Endothelial cell of umbilical vein (primary cell): ENCODE results near the gene IGFBP2. TPM values are rescaled to one million over a fixed set of nuclear protein-coding genes. Genes with fewer than 3 reads are reported as not detected.

Source experiments
- BruUV-seq: library from RNA; stranded (reverse); fragments of 400-500 nt; replicated peaks from 2 replicates; lab custom pipeline; 2021; lab: Mats Ljungman, UMichigan
- CTCF ChIA-PET: fragments of 300-600, 350-600 bp; sonication (Branson Sonifier 250); formaldehyde crosslinking; loops from one replicate; lab custom pipeline; 2021; ENCODE audit warnings: antibody characterized with exemption, inconsistent platforms; lab: Charles Lee
- POLR2A ChIA-PET: fragments of 300-600, 350-600 bp; sonication (Branson Sonifier 250); formaldehyde crosslinking; loops from one replicate; lab custom pipeline; 2021; ENCODE audit warnings: antibody characterized with exemption, inconsistent platforms; lab: Charles Lee
- DNase-seq: peaks from one replicate; pipeline ENCODE4 v3.0.0-alpha.2; 2011; ENCODE audit warnings: low read depth, low spot score
- FAIRE-seq: peaks from 2 replicates; lab custom pipeline; 2011; peaks lifted over from hg19 to GRCh38; lab: Jason Lieb, UNC
- H2AFZ ChIP-seq: 2 replicates; pipeline ENCODE4 v1.6.0; 2012; ENCODE audit warnings: low read depth, low read length, control low read depth, inconsistent platforms
- H3K27ac ChIP-seq: 2 replicates; pipeline ENCODE4 v1.5.1; 2011; ENCODE audit warnings: low read depth, mild to moderate bottlenecking, control low read depth, low read length, moderate library complexity; ENCODE audit not compliant: insufficient read depth
- H3K27me3 ChIP-seq, 2 experiments: 2 replicates each; pipeline versions ENCODE4 v1.6.0 to v1.6.1; 2011; ENCODE audit warnings: low read length in 2 of 2, mixed read lengths in 1 of 2; ENCODE audit not compliant: control insufficient read depth in 2 of 2, insufficient read depth in 2 of 2
- H3K36me3 ChIP-seq, 2 experiments: 2 replicates in 1 of 2; 3 replicates in 1 of 2; pipeline ENCODE4 v1.5.1; 2011; ENCODE audit warnings: low read length in 2 of 2, mild to moderate bottlenecking in 1 of 2, moderate library complexity in 1 of 2; ENCODE audit not compliant: control insufficient read depth in 2 of 2, insufficient read depth in 2 of 2; ENCODE audit errors: extremely low read depth in 1 of 2
- H3K4me1 ChIP-seq: 3 replicates; pipeline ENCODE4 v1.5.1; 2011; ENCODE audit warnings: mild to moderate bottlenecking, low read length; ENCODE audit not compliant: control insufficient read depth, insufficient read depth; ENCODE audit errors: extremely low read depth
- H3K4me2 ChIP-seq: 2 replicates; pipeline ENCODE4 v1.6.1; 2011; ENCODE audit warnings: low read length, control low read depth, mixed read lengths; ENCODE audit not compliant: insufficient read depth
- H3K4me3 ChIP-seq, 3 experiments: fragments of 200-600 bp in 1 of 3; sonication (generic), shearing (Covaris generic) in 1 of 3; replicated peaks in 1 of 3; 2 replicates each; pipeline ENCODE4 v1.5.1; 2011 to 2016; ENCODE audit warnings: control low read depth in 3 of 3, low read length in 3 of 3, mild to moderate bottlenecking in 2 of 3, inconsistent platforms in 1 of 3, low read depth in 1 of 3, moderate library complexity in 1 of 3; ENCODE audit not compliant: insufficient read depth in 1 of 3
- H3K79me2 ChIP-seq: 2 replicates; pipeline ENCODE4 v1.6.0; 2012; ENCODE audit warnings: low read length, inconsistent platforms; ENCODE audit not compliant: control insufficient read depth, insufficient read depth
- H3K9ac ChIP-seq: replicated peaks from 2 replicates; pipeline ENCODE3; 2011; ENCODE audit warnings: low read length, control low read depth; ENCODE audit not compliant: insufficient read depth; ENCODE audit errors: extremely low read depth
- H3K9me1 ChIP-seq: replicated peaks from 3 replicates; pipeline ENCODE4 v1.6.0; 2011; ENCODE audit warnings: mild to moderate bottlenecking, low read length; ENCODE audit not compliant: control insufficient read depth, insufficient read depth; ENCODE audit errors: extremely low read depth
- H3K9me3 ChIP-seq: replicated peaks from 2 replicates; pipeline ENCODE4 v1.5.1; 2012; ENCODE audit warnings: low read length, inconsistent platforms; ENCODE audit not compliant: control insufficient read depth, insufficient read depth
- H4K20me1 ChIP-seq: replicated peaks from 2 replicates; pipeline ENCODE3; 2011; ENCODE audit warnings: mild to moderate bottlenecking, low read length; ENCODE audit not compliant: control insufficient read depth, insufficient read depth; ENCODE audit errors: extremely low read depth
- CTCF ChIP-seq, 2 donors: IDR thresholded peaks; 1 replicate in 1 of 2; 2 replicates in 1 of 2; pipeline ENCODE4 v1.5.1; 2011; ENCODE audit warnings: low read length in 2 of 2, mild to moderate bottlenecking in 2 of 2, moderate library complexity in 2 of 2, control low read depth in 1 of 2, inconsistent platforms in 1 of 2, low read depth in 1 of 2; ENCODE audit not compliant: insufficient read depth in 1 of 2; ENCODE audit errors: extremely low read depth in 1 of 2
- EZH2 ChIP-seq: IDR thresholded peaks from 2 replicates; pipeline ENCODE4 v1.6.1; 2012; ENCODE audit warnings: borderline replicate concordance, low read depth, mild to moderate bottlenecking, moderate library complexity, low read length, inconsistent platforms; ENCODE audit not compliant: severe bottlenecking
- FOS ChIP-seq: IDR thresholded peaks from 2 replicates; pipeline ENCODE4 v1.6.1; 2011; ENCODE audit warnings: mild to moderate bottlenecking, low read length, moderate library complexity, borderline replicate concordance; ENCODE audit not compliant: insufficient read depth
- GATA2 ChIP-seq: IDR thresholded peaks from 2 replicates; pipeline ENCODE4 v1.7.0; 2011; ENCODE audit warnings: low read depth, mild to moderate bottlenecking, moderate library complexity, mixed read lengths, low read length; ENCODE audit not compliant: insufficient read length, insufficient read depth
- JUN ChIP-seq: IDR thresholded peaks from 2 replicates; pipeline ENCODE4 v1.6.1; 2011; ENCODE audit warnings: borderline replicate concordance, low read depth; ENCODE audit not compliant: insufficient read length, insufficient read depth
- MAX ChIP-seq: IDR thresholded peaks from 2 replicates; pipeline ENCODE4 v1.6.1; 2011; ENCODE audit not compliant: insufficient read depth, insufficient read length
- MYC ChIP-seq: IDR thresholded peaks from one replicate; pipeline ENCODE4 v1.6.1; 2011; ENCODE audit warnings: mild to moderate bottlenecking, low read depth, low read length
- POLR2A ChIP-seq: IDR thresholded peaks from 2 replicates; pipeline ENCODE4 v1.6.1; 2012; ENCODE audit warnings: low read depth, mild to moderate bottlenecking, control low read depth, low read length
- POLR2AphosphoS5 ChIP-seq: IDR thresholded peaks from 2 replicates; pipeline ENCODE4 v1.6.1; 2012; ENCODE audit warnings: low read depth, mild to moderate bottlenecking, control low read depth, low read length, moderate library complexity; ENCODE audit not compliant: insufficient read depth
- dilution Hi-C: fragments of 300-500 bp; cut with MboI; formaldehyde crosslinking; loops from one replicate; pipeline ENCODE4 v1.15.0; 2019; ENCODE audit warnings: low sequenced_read_pairs; ENCODE audit not compliant: extremely low pct_ligation_motif_present
- intact Hi-C: fragments of 100-400 bp; cut with micrococcal nuclease; formaldehyde crosslinking; loops from one replicate; pipeline ENCODE4 v1.10.0; 2022
- polyA plus RNA-seq, 4 experiments: library from polyadenylated mRNA; depleted of rRNA in 3 of 4; stranded (reverse) in 3 of 4; unstranded in 1 of 4; fragments of >200 nt; gene quantifications; 2 replicates each; pipeline versions ENCODE4 v1.2.1 to v1.2.3, GENCODE V29; 2011 to 2012; ENCODE audit warnings: missing spikeins in 1 of 4
- total RNA-seq: library from RNA; stranded (reverse); gene quantifications from 2 replicates; pipeline ENCODE4 v1.2.3, GENCODE V29; 2021

IGFBP2 gene
- total and polyA plus RNA-seq, 2 donors (not counting 3 experiments of a cell fraction or from before 2014, with no cell fraction given): 212 to 261 TPM

- no peak overlapping the region for H3K4me2 ChIP-seq
- POLR2A ChIA-PET: no interaction called here
- BruUV-seq: no TSS peak
- FAIRE-seq (no peak), DNase-seq (no peak)
- dilution Hi-C loops (no loop called here), intact Hi-C loops (no loop called here)
- H3K9me1 ChIP-seq: no peaks in the 10 kb centered on the region
- no peak for TF ChIP-seq POLR2AphosphoS5
- no peak for TF ChIP-seq GATA2
- TF ChIP-seq JUN: no peak
- no peak for TF ChIP-seq MAX
- no peak for TF ChIP-seq MYC
- no peak for TF ChIP-seq POLR2A
- TF ChIP-seq FOS: no peak
- no peak for TF ChIP-seq EZH2
- TF ChIP-seq CTCF (IDR thresholded peaks at IDR 0.05; ENCODE audit: extremely low read depth in 1 of 2, insufficient read depth in 1 of 2, low read depth in 1 of 2, low read length in 2 of 2): no peak
- H3K36me3 ChIP-seq: no peaks in the 10 kb centered on the region
- no peak overlapping the region for H3K27ac ChIP-seq
- H3K4me3 ChIP-seq: no peak overlapping the region
- no peak overlapping the region for H2AFZ ChIP-seq
- H3K27me3 ChIP-seq: peaks cover 11 to 18% of the 10 kb centered on the region in 2 experiments
- no peaks in the 10 kb centered on the region for H3K4me1 ChIP-seq
- H3K79me2 ChIP-seq: no peaks in the 10 kb centered on the region
- CTCF ChIA-PET: interaction anchor here (1.2 to 2.1 kb wide), 3 partner anchors 9 to 65 kb away, joined by 3 to 5 read pairs (median 5); no protein-coding TSS in a partner anchor
- H4K20me1 ChIP-seq: no peaks in the 10 kb centered on the region
- H3K9ac ChIP-seq: no peak overlapping the region
- no peaks in the 10 kb centered on the region for H3K9me3 ChIP-seq
Measured at GRCh38 chr2:216584112-216584511, 49.1 kb upstream of the IGFBP2 start.
